ENCODE measurements around the gene GZF1.

Gene GZF1

DNA sequence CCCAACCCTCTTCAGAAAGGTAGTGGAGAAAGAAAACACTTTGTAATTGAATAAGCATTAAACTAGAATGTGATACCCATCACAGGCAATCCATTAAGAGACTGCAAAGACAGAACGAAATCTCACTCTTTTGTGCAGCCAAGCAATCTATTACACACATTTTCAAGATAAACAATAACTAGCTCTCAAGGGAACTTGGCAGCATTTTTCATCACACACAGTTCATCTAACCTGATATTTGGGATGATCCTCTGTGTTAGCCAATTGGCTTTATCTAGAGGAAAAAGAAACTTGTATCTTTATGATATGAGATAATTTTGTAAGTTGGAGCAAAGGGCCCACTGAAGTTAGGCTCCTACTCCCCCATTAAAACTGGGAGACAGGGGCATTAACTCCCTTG is 1.5 kb upstream of the GZF1 start:
- H3K36me3 ChIP-seq (replicated peaks; ENCODE audit: low read depth, low read length) = peaks cover 18% of the 10 kb centered on the region
- H3K9me3 ChIP-seq (ENCODE audit: insufficient read depth, low read length) = no peaks in the 10 kb centered on the region
- 0 out of 2 replicates have a peak overlapping the region, but pooled peaks have one; percentile 67 for H3K27ac ChIP-seq (ENCODE audit: low read length)
- peaks cover 46% of the 10 kb centered on the region for H3K79me2 ChIP-seq (ENCODE audit: low read length)
- no peaks in the 10 kb centered on the region for H3K27me3 ChIP-seq (ENCODE audit: low read depth, low read length)
- TF ChIP-seq EZH2phosphoT487 (IDR thresholded peaks at IDR 0.05; ENCODE audit: low read depth) (no peak), CTCF (IDR thresholded peaks at IDR 0.05; ENCODE audit: low read depth, low read length) (no peak)
- H3K4me2 ChIP-seq (ENCODE audit: low read length) = peak overlapping the region; percentile 91
- H3K4me1 ChIP-seq (ENCODE audit: low read length) = peaks cover 35% of the 10 kb centered on the region
- H4K20me1 ChIP-seq (ENCODE audit: insufficient read depth, low read length) = peaks cover 19% of the 10 kb centered on the region
- H3K9ac ChIP-seq (ENCODE audit: low read length) = peak overlapping the region; percentile 81
- peak overlapping the region; percentile 76 for H3K4me3 ChIP-seq (ENCODE audit: low read length)
- H2AFZ ChIP-seq (ENCODE audit: low read depth, low read length) = no peak overlapping the region

DNA sequence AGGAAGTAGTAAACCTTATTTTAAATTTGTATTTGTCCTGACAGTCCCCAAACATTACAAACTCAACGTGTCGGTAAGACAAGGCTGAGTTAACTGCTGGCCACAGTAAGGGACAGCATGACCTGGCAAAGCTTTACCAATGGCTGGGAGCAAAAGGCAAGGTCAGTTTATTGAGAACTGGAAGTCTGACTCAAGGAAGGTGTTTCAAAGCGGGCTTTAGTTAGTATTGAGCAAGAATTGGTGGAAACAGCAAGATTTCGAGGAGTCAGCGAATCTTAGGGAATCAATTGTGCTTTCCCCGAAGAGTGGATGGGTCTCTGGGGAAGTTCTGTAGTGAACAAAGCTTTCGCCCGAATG is 885 bp upstream of the GZF1 start:
- Histone ChIP-seq H4K20me1 (ENCODE audit: insufficient read depth, low read length) (peaks cover 23% of the 10 kb centered on the region), H3K4me1 (ENCODE audit: low read length) (peaks cover 41% of the 10 kb centered on the region), H3K27ac (ENCODE audit: low read length) (peak overlapping the region; percentile 67), H3K79me2 (ENCODE audit: low read length) (peaks cover 46% of the 10 kb centered on the region), H3K9ac (ENCODE audit: low read length) (peak overlapping the region; percentile 81), H3K4me2 (ENCODE audit: low read length) (peak overlapping the region; percentile 91), H3K36me3 (replicated peaks; ENCODE audit: low read depth, low read length) (peaks cover 20% of the 10 kb centered on the region), H2AFZ (ENCODE audit: low read depth, low read length) (peak overlapping the region; percentile 27; the same call in 1 of the 2 replicates), H3K4me3 (ENCODE audit: low read length) (peak overlapping the region; percentile 76), H3K9me3 (ENCODE audit: insufficient read depth, low read length) (no peaks in the 10 kb centered on the region), H3K27me3 (ENCODE audit: low read depth, low read length) (no peaks in the 10 kb centered on the region)
- TF ChIP-seq EZH2phosphoT487 (IDR thresholded peaks at IDR 0.05; ENCODE audit: low read depth) (no peak), CTCF (IDR thresholded peaks at IDR 0.05; ENCODE audit: low read depth, low read length) (no peak)

DNA sequence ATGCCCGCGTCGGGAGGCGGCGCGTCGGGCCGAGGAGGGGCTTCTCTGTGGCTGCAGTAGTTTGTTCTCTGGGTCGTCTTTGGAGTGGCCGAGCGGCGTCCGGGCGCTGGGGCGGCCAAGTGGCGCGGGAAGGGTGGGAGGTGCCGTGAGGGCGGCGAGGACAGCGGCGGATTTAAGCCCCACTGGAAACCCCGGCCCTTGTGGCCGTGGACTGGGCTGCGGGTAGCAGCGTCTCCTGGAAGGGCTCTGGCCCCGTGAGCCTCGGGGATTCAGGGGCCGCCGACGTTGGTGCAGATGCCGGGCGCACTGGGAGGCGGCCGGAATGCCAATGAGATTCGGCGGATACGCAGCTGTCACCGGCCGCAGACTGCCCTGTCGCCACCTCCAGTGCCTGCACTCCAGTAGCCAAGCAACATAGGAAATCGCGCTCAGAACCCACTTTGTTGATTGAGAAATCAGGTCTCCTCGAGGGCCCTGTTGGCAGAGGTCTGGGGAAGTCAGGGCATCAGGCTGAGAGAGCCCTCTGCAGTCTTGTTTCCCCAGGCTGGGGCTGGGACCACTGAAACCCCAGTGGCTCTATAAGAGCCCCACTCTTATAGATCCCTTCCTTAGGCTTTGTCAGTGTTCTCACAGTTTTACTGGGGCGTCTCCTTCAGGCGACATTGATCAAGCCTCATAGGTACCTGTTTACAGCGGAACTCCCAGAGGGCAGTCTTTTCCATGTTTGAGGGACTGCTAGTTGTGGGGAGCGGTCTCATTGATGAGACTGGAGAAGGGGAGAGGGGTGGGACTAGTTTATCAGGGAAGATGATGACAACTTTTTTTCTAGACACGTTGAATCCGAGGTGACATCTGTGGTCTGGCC is 642 bp downstream of the GZF1 start:
- Histone ChIP-seq H3K4me2 (ENCODE audit: low read length) (peak overlapping the region; percentile 92), H3K9me3 (ENCODE audit: insufficient read depth, low read length) (no peaks in the 10 kb centered on the region), H2AFZ (ENCODE audit: low read depth, low read length) (0 out of 2 replicates have a peak overlapping the region, but pooled peaks have one; percentile 44), H3K4me1 (ENCODE audit: low read length) (peaks cover 50% of the 10 kb centered on the region), H3K27ac (ENCODE audit: low read length) (peak overlapping the region; percentile 48), H3K79me2 (ENCODE audit: low read length) (peaks cover 56% of the 10 kb centered on the region), H3K36me3 (replicated peaks; ENCODE audit: low read depth, low read length) (peaks cover 27% of the 10 kb centered on the region), H3K9ac (ENCODE audit: low read length) (peak overlapping the region; percentile 90), H4K20me1 (ENCODE audit: insufficient read depth, low read length) (peaks cover 36% of the 10 kb centered on the region), H3K27me3 (ENCODE audit: low read depth, low read length) (no peaks in the 10 kb centered on the region), H3K4me3 (ENCODE audit: low read length) (peak overlapping the region; percentile 94)
- TF ChIP-seq EZH2phosphoT487 (IDR thresholded peaks at IDR 0.05; ENCODE audit: low read depth) = no peak
- peak; percentile 17; the same call in 1 of the 2 replicates for TF ChIP-seq CTCF (IDR thresholded peaks at IDR 0.05; ENCODE audit: low read depth, low read length)

- no peaks in the 10 kb centered on the region for H3K27me3 ChIP-seq (ENCODE audit: low read depth, low read length)
- H3K4me2 ChIP-seq (ENCODE audit: low read length) = peak overlapping the region; percentile 92
- no peaks in the 10 kb centered on the region for H3K9me3 ChIP-seq (ENCODE audit: insufficient read depth, low read length)
- peaks cover 62% of the 10 kb centered on the region for H3K79me2 ChIP-seq (ENCODE audit: low read length)
- H3K27ac ChIP-seq (ENCODE audit: low read length) = peak overlapping the region; percentile 48; the same call in 1 of the 2 replicates
- H3K36me3 ChIP-seq (replicated peaks; ENCODE audit: low read depth, low read length) = peaks cover 34% of the 10 kb centered on the region
- peak overlapping the region; percentile 90 for H3K9ac ChIP-seq (ENCODE audit: low read length)
- peak overlapping the region; percentile 94 for H3K4me3 ChIP-seq (ENCODE audit: low read length)
- H2AFZ ChIP-seq (ENCODE audit: low read depth, low read length) = no peak overlapping the region
- H3K4me1 ChIP-seq (ENCODE audit: low read length) = peaks cover 51% of the 10 kb centered on the region
- TF ChIP-seq CTCF (IDR thresholded peaks at IDR 0.05; ENCODE audit: low read depth, low read length) = no peak
- H4K20me1 ChIP-seq (ENCODE audit: insufficient read depth, low read length) = peaks cover 41% of the 10 kb centered on the region
These were observed 1.3 kb downstream of the GZF1 start for GRCh38 chr20:23363257-23363649.
